HEK293 (cell line): ENCODE measurements around the gene RAD50.

Experiments used
- CTCF ChIA-PET: fragments of 350-600 bp; formaldehyde crosslinking; extraction: SDS; loops from one replicate; lab custom pipeline; 2021; ENCODE audit warnings: antibody characterized with exemption; lab: Yijun Ruan, JAX
- POLR2A ChIA-PET: fragments of 300-600 bp; formaldehyde crosslinking; extraction: SDS; loops from one replicate; lab custom pipeline; 2020; ENCODE audit warnings: antibody characterized with exemption, inconsistent platforms; lab: Yijun Ruan, JAX
- H3K27ac ChIP-seq: fragments of 200-500 bp; sonication (Bioruptor generic); 2 replicates; pipeline ENCODE4 v1.5.1; 2014; ENCODE audit warnings: low read depth, low read length, control low read depth, inconsistent platforms; ENCODE audit errors: extremely low read depth
- H3K36me3 ChIP-seq, 2 experiments: fragments of 200-500 bp in 1 of 2; sonication (Bioruptor generic) in 1 of 2; 1 replicate in 1 of 2; 2 replicates in 1 of 2; pipeline ENCODE4 v1.5.1; 2014 to 2017; ENCODE audit warnings: inconsistent platforms in 2 of 2, low read length in 2 of 2; ENCODE audit not compliant: control insufficient read depth in 2 of 2, insufficient read depth in 1 of 2
- H3K4me1 ChIP-seq: fragments of 200-500 bp; sonication (Bioruptor generic); 2 replicates; pipeline ENCODE4 v1.5.1; 2014; ENCODE audit warnings: mild to moderate bottlenecking, low read length, inconsistent platforms; ENCODE audit not compliant: control insufficient read depth, insufficient read depth
- H3K4me3 ChIP-seq: 2 replicates; pipeline ENCODE4 v1.5.1; 2011; ENCODE audit warnings: low read depth, mild to moderate bottlenecking, control low read depth, low read length, moderate library complexity
- H3K9me3 ChIP-seq: fragments of 200-500 bp; sonication (Bioruptor generic); 2 replicates; pipeline ENCODE4 v1.5.1; 2014; ENCODE audit warnings: low read depth, low read length, inconsistent platforms; ENCODE audit not compliant: control insufficient read depth, insufficient read depth
- GLI2 ChIP-seq: fragments of 450-650 bp; formaldehyde crosslinking; IDR thresholded peaks from 2 replicates; pipeline ENCODE4; 2017; ENCODE audit warnings: missing biosample characterization, missing genetic modification characterization, low read depth, borderline replicate concordance
- PATZ1 ChIP-seq: fragments of 450-650 bp; formaldehyde crosslinking; IDR thresholded peaks from 2 replicates; pipeline ENCODE4 v1.5.1; 2016; ENCODE audit warnings: missing biosample characterization, missing genetic modification characterization
- PRDM10 ChIP-seq: fragments of 450-650 bp; formaldehyde crosslinking; IDR thresholded peaks from 2 replicates; pipeline ENCODE4 v1.5.1; 2016; ENCODE audit warnings: missing biosample characterization, missing genetic modification characterization
- SCRT2 ChIP-seq: fragments of 450-650 bp; formaldehyde crosslinking; IDR thresholded peaks from 2 replicates; pipeline ENCODE4 v1.5.1; 2016; ENCODE audit warnings: missing biosample characterization, missing genetic modification characterization
- TSHZ1 ChIP-seq: fragments of 450-650 bp; formaldehyde crosslinking; IDR thresholded peaks from 2 replicates; pipeline ENCODE4 v1.5.1; 2016; ENCODE audit warnings: missing biosample characterization, missing genetic modification characterization, borderline replicate concordance
- ZBTB49 ChIP-seq: fragments of 450-650 bp; formaldehyde crosslinking; IDR thresholded peaks from 2 replicates; pipeline ENCODE4 v1.5.1; 2016; ENCODE audit warnings: missing biosample characterization, missing genetic modification characterization, low read depth
- ZNF19 ChIP-seq: fragments of 450-650 bp; formaldehyde crosslinking; IDR thresholded peaks from 2 replicates; pipeline ENCODE4; 2016; ENCODE audit warnings: missing biosample characterization, missing genetic modification characterization, low read depth

The RAD50 gene

GRCh38 chr5:132667309-132667708, 110.5 kb downstream of the RAD50 start (continued):
- TF ChIP-seq TSHZ1 (tag by site-specific recombination) (no peak), GLI2 (tag by site-specific recombination) (no peak), ZNF19 (tag by site-specific recombination) (no peak), PATZ1 (tag by site-specific recombination) (no peak), ZBTB49 (tag by site-specific recombination) (no peak)
- TF ChIP-seq, all 188 proteins: peak for 0

GRCh38 chr5:132667761-132668705, 111.3 kb downstream of the RAD50 start:
- no peaks in the 10 kb centered on the region for H3K36me3 ChIP-seq
- no peak for TF ChIP-seq SCRT2
- TF ChIP-seq PRDM10 (tag by site-specific recombination), result peak; percentile 65
- no peak overlapping the region for H3K27ac ChIP-seq
- no peak overlapping the region for H3K4me3 ChIP-seq
- ChIA-PET POLR2A (no interaction called here), CTCF (interaction anchor here (0.7 kb wide), 1 partner anchor 9 kb away, joined by 4 read pairs; no protein-coding TSS in a partner anchor)
- H3K4me1 ChIP-seq, result no peaks in the 10 kb centered on the region
- no peaks in the 10 kb centered on the region for H3K9me3 ChIP-seq
